PC-3 (cell line): Measurements from ENCODE around the gene PRXL2B.

Experiments used
- CTCF ChIP-seq: fragments of 300-600 bp; sonication (generic); conservative IDR thresholded peaks from 2 replicates; pipeline ENCODE4 v1.5.1; 2017; ENCODE audit warnings: antibody characterized with exemption, low read depth, mild to moderate bottlenecking, low read length
- EZH2 ChIP-seq: fragments of 300-600 bp; sonication (generic); IDR thresholded peaks from one replicate; pipeline ENCODE4 v1.6.1; 2017; ENCODE audit warnings: antibody characterized with exemption, mild to moderate bottlenecking, low read length; ENCODE audit not compliant: unreplicated experiment
- EZH2phosphoT487 ChIP-seq: fragments of 300-600 bp; sonication (generic); IDR thresholded peaks from 2 replicates; pipeline ENCODE4 v1.6.1; 2018; ENCODE audit warnings: mild to moderate bottlenecking, antibody characterized with exemption, low read length, borderline replicate concordance

GRCh38 chr1:2597441-2598328 lies 11.1 kb downstream of the PRXL2B start:
- TF ChIP-seq CTCF: no peak
- no peak for TF ChIP-seq EZH2phosphoT487
- no peak for TF ChIP-seq EZH2
